Activated T-cell treated with anti-CD3 and anti-CD28 coated beads, Interleukin-2, amount 50 U/mL, for 1 hour (primary cell): ENCODE results near the gene PHYHD1.

Experiments
- DNase-seq: peaks from one replicate; pipeline ENCODE4 v3.0.0-alpha.2; 2020

The PHYHD1 gene

GRCh38 chr9:128987805-128988204 lies 67.0 kb downstream of the PHYHD1 start:
- no peak for DNase-seq
